GM19025 (cell line): ENCODE measurements around the gene CENPT.

ENCODE experiments used
- ATAC-seq: cut with Tn5 transposase; IDR thresholded peaks from one replicate; pipeline ENCODE4 v1.9.1; 2021; ENCODE audit warnings: mild to moderate bottlenecking, low read depth, moderate library complexity; ENCODE audit not compliant: unreplicated experiment

The CENPT gene

DNA sequence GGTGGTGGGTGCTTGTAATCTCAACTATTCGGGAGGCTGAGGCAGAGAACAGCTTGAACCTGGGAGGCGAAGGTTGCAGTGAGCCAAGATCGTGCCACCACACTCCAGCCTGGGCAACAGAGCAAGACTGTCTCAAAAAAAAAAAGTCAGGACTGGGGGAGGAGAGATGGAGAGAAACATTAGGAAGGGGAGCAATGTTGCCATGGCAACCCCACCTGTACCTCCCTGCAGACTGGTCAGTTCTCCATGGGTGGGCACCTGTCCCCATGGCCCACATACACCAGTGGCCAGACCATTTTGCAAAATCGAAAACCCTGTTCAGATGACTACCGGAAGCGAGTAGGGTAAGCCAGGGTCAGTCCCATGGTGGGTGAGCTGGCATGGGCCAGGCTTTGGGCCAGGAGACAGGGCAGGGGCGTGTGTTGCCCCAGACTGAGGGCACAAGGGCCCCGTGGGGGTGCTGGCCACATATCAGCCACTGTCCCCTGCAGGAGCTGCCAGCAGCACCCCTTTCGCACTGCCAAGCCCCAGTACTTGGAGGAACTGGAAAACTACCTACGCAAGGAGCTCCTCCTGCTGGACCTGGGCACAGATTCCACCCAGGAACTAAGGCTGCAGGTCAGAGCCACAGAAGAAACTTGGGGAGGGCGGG lies 26.8 kb downstream of the CENPT start:
- ATAC-seq, result no peak

DNA sequence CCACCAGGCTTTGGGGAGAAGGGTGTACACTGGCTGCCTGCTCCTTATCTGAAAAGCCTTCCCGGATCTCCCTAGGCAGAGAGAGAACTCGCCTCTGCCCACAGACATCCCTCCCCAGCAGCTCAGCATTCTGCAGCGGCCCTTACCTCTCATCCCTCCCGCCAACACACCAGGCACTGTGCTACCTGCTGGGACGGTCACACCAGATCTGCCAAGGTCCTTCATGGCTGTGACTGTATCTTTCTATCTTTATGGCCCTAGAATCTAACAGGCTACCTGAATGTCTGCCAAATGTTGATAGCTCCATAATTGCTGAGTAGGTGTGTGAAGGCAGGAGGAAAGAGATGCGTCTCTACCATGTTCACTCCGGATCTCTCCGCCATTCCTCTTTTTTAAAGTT lies 32.9 kb downstream of the CENPT start:
- no peak for ATAC-seq

DNA sequence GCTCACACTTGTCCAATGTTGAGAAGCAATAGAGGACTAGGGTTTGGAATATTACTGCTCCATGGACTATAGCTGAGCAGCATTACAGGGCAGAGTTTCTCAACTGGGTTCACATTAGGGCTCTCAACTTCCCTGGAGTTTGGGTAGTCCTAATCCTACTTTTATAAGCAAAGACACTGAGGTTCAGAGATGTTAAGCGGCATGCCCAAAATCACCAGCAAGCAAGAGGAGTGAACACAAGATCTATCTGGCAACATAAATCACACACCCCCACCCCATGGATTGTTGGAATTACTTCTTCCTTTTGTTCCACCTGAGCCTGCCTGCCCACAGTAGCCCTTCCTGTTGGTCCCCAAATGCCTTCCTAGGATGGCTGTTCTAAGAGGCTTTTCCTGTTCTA lies 35.6 kb downstream of the CENPT start:
- no peak for ATAC-seq

DNA sequence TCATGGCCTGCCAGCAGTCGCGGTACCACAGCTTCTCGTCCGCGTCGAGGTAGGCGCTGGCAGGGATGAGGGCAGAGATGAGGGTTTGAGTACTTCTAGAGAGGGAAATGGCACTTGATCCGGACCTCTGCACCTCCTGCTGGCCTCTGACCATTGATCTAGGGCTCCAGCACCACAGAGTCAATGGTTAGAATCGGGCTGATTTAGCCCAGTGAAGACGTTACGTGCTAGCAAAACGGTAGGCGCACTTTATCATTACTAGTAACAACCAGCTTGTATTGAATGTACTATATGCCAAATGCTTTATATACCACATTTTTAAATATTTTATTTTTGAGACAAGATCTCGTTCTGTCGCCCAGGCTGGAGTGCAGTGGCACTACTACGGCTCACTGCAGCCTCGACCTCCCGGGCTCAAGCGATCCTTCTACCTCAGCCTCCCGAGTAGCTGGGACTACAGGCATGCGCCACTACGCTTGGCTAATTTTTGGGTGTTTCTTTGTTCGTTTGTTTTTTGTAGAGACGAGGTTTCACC lies 40.3 kb downstream of the CENPT start:
- ATAC-seq, result no peak

DNA sequence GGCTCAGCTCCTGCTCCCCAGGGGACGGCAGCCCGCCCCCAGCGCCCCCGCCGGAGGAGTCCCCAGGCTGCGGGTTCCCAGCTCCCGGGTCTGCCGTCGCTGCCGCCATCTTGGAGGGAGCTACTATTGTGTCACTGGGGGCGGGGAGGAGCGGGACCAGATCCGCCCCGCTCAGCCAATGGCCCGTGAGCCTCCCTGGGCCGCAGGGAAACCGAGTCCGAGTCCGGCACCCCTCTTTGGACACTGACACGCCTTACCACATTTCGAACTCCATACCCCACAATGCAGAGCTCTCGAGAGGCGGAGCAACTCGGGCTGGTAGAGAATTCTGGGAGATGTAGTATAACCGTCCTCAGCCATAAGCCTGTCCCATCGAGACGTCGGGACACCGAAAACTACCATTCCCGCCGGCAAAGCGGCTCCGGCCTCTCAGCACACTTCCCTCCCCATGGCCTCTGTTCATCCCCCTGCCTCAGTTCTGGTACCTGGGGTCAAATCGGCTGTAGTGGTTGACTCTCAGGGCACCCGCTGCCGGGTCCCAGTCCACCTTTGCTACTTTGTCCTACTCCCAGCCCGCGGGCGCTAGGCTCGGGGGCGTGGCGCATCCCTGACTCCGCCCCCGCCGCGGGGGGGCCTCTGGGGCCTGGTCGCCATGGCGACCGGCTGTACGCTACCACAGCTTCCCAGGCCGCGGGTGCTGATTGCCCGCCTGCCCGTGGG lies 40.9 kb downstream of the CENPT start, which contains the start of the genes RANBP10 and TSNAXIP1:
TSS of gene RANBP10 (minus strand) at position 133 of the 720 bp plus-strand sequence. CDS start at position 109, 24 bp downstream.
TSS of gene TSNAXIP1 (plus strand) at position 462 of the 720 bp plus-strand sequence. CDS start 261 bp downstream, outside the sequence.
- ATAC-seq, result peak; percentile 92

DNA sequence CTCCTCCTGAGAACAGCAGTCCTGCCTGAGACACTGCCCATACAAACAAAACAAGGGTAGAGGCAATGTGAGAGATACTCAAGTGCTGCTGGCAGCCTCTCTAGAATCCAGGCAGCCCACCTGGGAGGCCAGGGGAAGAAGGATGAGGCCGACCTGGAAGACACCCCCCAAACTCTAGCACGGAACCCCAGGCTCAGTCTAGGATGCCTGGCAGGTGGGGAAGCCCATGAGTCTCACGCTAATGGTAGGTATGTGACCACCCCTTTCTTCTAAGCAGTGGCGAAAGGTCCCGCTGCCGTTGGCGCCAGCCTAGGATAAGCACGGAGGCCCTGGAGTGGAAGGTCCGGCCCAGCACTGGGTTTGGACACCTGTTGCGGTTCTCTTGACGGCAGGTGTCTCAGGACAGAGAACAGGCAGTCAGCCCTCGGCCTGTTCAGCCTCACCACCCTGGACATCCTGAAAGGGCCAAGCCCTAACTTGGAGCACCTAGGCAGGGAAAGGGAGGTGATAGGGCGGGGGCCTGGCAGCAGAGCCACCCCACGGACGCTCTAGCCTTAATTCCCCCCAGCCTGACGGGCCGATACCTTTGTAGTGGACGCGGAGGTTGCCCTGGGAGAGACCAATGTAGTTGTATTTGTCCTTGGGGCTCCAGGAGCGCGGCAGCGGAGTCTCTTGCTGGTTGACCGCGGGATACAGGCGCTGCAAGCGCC lies 41.6 kb downstream of the CENPT start:
- peak; percentile 0 for ATAC-seq

DNA sequence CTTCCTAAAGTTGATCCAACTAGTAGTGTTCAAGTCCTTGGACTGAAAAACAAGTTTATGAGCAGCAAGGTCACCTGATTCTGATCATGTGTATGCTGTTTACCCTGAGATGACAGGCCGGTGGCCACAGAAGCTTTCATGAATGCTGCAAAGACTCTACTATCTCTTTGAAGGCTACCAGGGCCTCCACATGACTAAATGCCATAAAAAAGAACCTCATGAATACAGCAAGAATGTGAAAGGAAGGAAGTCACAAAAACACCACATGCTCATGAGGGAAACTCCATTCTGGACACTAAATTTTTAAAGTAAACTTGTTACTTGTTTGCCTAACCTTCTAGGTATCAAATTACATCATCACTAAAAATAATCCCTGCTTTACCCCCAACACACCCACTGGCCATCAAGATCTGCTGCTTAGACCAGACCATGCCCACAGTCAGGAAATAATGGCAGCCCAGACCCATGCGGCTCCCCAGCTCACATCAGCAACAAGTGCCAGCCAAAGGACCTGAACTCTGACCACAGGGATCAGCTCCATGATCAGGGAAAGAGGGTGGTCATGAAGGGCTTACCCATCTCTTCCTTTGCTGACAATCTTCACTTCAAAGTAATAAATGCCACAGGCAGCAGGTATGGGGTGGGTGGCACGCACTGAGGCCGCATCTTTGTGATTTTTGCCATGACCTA lies 42.5 kb downstream of the CENPT start:
- no peak for ATAC-seq

DNA sequence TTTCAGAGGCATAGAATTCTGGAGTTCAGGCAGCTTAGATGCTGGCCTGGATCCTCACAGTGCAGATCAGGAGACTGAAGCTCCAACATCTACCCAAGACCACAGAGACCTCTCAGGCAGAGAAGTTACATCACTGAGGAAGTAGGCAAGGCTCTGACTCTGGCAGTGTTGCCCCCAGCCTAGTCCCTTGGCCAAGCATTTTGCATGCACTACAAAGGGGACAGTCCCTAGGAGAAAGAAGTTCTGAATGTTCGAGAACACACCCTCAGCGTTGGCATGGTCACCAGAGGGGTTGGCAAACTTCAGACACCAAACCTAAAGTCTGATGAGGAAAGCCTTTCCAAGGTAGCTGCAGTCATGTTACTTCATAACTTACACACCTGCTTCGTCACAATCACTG lies 43.6 kb downstream of the CENPT start:
- no peak for ATAC-seq

DNA sequence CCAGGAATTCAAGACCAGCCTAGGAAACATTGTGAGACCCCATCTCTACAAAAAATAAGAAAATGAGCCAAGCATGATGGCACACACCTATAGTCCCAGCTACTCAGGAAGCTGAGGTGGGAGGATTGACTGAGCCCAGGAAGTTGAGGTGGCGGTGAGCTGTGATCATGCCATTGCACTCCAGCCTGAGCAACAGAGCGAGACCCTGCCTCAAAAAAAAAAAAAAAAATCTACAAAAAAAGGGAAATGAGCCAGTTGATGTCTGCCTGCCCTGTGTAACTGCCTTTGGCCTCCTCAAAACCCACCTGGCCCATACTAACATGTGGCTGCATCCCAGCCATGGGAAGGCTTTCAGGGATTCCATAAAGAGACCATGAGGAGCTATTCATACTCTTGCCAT lies 45.6 kb downstream of the CENPT start:
- no peak for ATAC-seq

DNA sequence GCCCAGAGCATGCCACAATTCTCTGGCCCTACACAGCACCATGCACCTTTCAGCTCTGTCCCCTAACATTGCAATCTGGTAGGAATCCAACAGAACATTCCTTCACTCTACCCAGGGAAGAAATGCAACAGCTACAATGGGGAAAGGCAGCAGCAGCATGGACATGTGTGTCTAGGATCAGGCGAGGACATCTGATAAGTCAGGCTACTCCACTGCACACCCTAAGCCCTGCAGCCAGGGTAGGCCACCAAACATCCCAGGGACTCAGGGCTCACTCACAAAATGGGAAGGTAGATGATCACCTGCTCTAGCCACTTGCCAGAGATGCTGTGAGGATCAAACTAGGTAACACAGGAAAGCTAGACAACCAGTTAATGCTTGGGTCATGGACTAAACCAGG lies 46.3 kb downstream of the CENPT start:
- no peak for ATAC-seq

DNA sequence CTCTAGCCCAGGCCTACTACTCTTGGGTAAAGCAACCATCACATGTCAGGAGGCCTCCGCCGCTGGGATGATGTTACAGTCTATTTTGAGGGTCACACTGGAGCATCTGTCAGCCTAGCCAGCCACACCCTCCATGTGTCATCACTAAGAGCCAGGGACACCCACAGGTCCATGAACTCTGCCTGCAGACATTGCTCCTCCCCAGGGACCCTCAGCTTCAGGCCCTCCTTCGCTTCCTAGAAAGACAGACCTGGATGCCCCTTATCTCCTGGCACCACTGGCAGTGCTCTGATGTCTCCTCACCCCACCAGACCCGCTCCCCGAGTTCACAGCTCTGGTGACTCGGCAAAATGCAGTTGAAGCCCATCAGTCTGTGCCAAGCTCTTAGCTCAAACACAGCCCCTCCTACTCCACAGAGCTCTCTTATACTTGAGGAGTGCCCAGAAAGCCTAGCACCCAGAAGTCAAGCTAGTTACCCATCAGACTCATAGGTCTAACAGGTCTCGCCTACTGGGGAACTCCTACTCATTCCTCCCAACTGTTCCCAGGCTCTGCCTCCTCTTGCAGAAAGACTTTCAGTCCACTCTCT lies 47.1 kb downstream of the CENPT start:
- ATAC-seq, result no peak

DNA sequence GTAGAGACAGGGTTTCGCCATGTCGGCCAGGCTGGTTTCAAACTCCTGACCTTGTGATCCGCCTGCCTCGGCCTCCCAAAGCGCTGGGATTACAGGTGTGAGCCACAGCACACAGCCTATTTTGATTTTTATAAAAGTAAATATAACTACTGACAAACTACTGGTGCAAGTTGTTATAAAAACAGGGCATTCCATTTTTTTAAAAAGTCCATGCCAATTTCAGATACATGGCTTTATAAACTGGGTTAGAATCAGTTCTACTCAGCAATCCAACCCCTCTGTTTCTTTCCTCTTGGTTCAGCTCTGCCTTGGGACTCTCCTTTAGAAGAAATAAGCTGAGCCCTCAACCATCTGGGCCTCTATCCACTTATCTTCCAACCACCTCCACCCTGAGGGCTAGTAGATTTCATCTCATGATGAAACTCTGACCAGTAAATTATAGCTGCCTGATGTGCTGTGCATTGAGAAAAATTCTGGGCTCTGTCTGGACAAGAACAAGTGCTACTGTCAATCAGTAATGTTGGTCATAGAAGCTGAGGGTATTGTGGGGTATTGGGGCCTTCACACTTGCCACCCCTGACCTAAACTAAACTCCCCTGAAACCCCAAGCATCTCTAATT lies 51.3 kb downstream of the CENPT start:
- no peak for ATAC-seq

DNA sequence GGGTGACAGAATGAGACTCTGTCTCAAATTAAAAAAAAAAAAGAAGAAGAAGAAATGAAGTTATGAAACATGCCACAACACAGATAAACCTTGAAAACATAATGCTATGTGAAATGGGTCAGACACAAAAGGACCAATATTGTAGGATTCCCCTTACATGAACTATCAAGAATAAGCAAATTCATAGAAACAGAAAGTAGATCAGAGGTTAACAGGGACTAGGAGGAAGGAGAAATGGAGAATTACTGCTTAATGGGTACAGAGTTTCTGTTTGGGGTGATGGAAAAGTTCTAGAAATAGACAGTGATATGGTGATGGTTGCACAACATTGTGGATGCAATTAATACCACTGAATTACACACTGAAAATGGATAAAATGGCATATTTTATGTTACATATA lies 57.4 kb downstream of the CENPT start:
- no peak for ATAC-seq

DNA sequence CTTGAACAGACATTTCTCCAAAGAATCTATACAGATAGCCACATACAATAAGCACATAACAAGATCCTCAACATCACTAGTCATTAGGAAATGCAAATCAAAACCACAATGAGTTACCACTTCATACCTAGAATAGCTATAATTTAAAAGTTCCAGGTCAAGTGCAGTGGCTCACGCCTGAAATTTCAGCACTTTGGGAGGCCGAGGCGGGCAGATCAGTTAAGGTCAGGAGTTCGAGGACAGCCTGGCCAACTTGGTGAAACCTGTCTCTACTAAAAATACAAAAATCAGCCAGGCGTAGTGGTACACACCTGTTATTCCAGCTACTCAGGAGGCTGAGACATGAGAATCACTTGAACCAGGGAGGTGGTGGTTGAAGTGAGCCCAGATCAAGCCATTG lies 61.0 kb downstream of the CENPT start:
- no peak for ATAC-seq

DNA sequence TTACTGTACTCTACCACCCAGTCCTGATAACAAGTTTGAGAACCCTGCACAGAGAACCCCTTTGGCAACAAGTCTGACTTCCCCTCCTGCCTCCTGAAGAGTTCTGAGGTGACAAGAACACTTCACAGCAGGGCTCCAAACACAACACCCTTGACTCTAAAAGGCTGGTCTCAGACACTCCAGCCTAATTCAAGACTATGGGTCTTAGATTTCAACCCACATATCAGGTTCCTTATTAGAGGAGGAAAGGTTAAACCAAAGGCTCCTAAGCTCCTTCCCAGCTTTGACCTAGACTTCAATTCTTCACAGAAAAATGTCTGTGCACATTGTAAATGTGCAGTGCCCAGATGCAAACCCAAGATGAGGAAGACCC lies 64.2 kb downstream of the CENPT start:
- no peak for ATAC-seq

DNA sequence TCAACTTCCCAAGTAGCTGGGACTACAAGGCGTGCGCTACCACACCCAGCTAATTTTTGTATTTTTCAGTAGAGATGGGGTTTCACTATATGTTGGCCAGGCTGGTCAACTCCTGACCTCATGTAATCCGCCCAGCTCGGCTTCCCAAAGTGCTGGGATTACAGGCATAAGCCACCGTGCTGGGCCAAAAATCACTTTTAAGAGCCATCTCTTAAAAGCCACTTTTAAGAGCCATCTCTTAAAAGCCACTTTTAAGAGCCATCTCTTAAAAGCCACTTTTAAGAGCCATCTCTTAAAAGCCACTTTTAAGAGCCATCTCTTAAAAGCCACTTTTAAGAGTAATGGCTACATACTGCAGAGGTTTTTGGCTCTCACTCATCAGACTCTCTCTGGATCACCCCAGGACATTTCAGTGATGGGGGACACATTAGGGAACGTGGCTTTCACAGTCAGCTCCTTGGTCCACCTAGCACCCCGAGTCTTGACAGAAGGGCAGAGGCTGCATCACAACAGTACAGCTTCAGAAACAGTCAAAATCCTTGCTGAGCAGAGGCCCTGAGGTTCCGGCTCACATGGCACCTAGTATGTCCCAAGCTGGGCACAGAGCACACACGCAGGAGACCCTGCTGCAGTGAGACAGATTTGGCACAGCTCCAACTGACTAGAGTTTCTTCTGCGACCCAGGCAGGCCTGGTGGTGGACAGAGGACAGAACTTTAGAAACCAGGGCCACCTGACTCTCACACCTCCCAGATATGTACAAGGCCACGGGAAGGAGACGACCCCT lies 64.7 kb downstream of the CENPT start:
- ATAC-seq, result no peak

DNA sequence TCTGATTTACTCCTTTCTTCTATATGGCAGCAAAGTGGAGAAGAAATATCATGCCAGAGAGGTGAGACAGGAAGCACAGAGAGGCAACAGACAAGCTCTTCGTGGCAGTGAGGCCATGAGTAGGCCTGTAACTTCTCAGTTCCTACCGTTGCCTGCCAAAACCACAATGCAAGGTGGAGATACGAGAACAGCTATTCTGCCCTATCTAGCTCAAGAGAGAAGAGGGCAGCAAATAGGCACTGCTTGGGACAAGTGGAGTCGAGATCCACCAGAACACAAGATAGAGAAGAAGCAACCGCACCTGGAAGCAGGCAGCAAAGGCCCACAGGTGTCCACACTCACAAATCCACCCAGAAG lies 66.0 kb downstream of the CENPT start:
- ATAC-seq, result no peak

DNA sequence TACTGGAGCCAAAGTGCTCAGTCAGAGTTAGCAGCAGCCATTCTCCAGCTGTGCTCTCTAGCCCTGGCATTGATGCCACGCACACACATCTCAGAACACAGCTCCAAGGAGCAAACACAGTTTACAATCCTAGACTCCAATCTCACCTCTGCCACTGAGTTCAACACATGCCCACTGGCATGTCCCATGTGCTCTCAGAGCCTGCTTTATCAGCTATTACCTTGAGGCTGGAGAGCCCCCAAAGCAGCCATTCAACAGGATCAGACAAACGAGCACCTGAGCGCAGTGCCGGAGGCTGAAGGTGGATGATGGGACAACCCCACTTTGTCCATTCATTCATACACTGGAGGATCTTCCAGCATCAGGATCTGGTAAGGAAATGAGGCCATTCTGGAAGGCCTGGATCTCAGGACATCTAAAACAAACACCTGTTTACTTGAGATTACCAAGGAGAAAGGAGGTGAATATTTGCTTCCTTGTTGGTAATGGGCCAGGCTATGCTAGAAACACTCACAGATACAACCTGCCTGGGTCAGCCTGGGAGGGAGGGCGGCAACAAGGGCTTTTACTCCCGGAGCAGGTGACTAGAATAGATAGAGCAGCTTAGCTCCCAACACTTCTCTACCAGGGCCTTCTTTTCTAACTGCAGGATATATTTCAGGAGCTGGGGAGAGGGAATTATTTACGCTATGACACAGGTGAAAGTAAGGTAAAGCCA lies 66.5 kb downstream of the CENPT start:
- ATAC-seq, result no peak
